ENCODE measurements around the gene COPE. TPM values are rescaled to one million over a fixed set of nuclear protein-coding genes. Genes with fewer than 3 reads are reported as not detected.

COPE gene
- total and polyA plus RNA-seq, 2 of the 4 experiments (the other 2 are of a cell fraction), result 347 to 461 TPM

DNA sequence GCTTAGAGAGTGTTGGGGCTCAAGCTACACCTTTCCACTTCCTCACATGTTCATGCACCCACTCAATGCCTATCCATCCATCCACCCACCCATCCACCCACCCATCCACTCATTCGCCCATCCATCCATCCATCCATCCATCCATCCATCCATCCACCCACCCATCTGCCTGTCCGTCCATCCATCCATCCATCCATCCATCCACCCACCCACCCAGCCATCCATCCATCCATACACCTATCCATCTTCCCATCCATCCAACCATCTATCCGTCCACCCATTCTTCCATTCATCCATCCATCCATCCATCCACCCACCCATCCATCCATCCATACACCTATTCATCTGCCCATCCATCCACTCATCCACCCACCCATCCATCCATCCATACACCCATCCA is 34.9 kb upstream of the COPE start:
- intact Hi-C loops (cut with micrococcal nuclease) (no loop called here), in situ Hi-C loops (cut with MboI; ENCODE audit: low sequenced_read_pairs) (no loop called here), dilution Hi-C loops (cut with HindIII; ENCODE audit: low sequenced_read_pairs, unreplicated experiment) (no loop called here)
- Histone ChIP-seq H3K18ac (ENCODE audit: low read depth, low read length) (no peak overlapping the region), H3K27me3 (ENCODE audit: control insufficient read depth, insufficient read depth, low read length) (0 out of 2 replicates have a peak, but pooled peaks cover 2% of the 10 kb centered on the region), H4K5ac (ENCODE audit: low read depth, low read length) (no peak overlapping the region), H2AFZ (replicated peaks; ENCODE audit: low read length, poor library complexity) (no peak overlapping the region), H2BK120ac (ENCODE audit: low read depth, low read length) (no peak overlapping the region), H2AK5ac (ENCODE audit: low read depth, low read length) (no peak overlapping the region), H4K91ac (ENCODE audit: insufficient read depth, low read depth, low read length) (no peak overlapping the region), H3K9me1 (ENCODE audit: insufficient read depth, low read length) (peaks cover 3% of the 10 kb centered on the region; the same call in 1 of the 2 replicates), H4K8ac (ENCODE audit: low read depth in 2 of 2, low read length in 2 of 2) (no peak overlapping the region), H3K14ac (replicated peaks; ENCODE audit: low read depth, low read length) (no peak overlapping the region), H3K56ac (ENCODE audit: extremely low read depth, insufficient read depth, low read length) (no peak overlapping the region), H2BK20ac (ENCODE audit: low read depth, low read length) (no peak overlapping the region), H3K79me1 (ENCODE audit: low read depth in 1 of 2, low read length in 2 of 2) (no peaks in the 10 kb centered on the region), H3K27ac (ENCODE audit: insufficient read depth, low read length) (no peak overlapping the region), H3K9ac (ENCODE audit: low read depth, low read length) (no peak overlapping the region), H3K4me2 (ENCODE audit: low read depth, low read length) (no peak overlapping the region), H3K23ac (ENCODE audit: low read depth, low read length) (no peak overlapping the region), H3K36me3 (ENCODE audit: control insufficient read depth, insufficient read depth, low read length) (no peaks in the 10 kb centered on the region), H3K4ac (ENCODE audit: low read depth, low read length) (no peak overlapping the region), H3K4me1 (ENCODE audit: control insufficient read depth, insufficient read depth, low read length) (no peaks in the 10 kb centered on the region), H3K4me3 (ENCODE audit: insufficient read depth, low read depth, low read length) (no peak overlapping the region), H2BK15ac (ENCODE audit: low read depth, low read length) (no peak overlapping the region), H2BK5ac (ENCODE audit: low read depth, low read length, poor library complexity, severe bottlenecking) (peak overlapping the region; percentile 50), H3K9me3 (ENCODE audit: control insufficient read depth, insufficient read depth, low read length) (no peaks in the 10 kb centered on the region), H2AK9ac (replicated peaks; ENCODE audit: low read depth, low read length, poor library complexity) (no peak overlapping the region), H4K20me1 (ENCODE audit: insufficient read depth, low read length) (no peaks in the 10 kb centered on the region; the same call in 1 of the 2 replicates)
- TF ChIP-seq CHD1 (IDR thresholded peaks at IDR 0.05; ENCODE audit: low read depth, low read length) (no peak), RFX5 (IDR thresholded peaks at IDR 0.05; ENCODE audit: low read depth, low read length) (no peak), BHLHE40 (IDR thresholded peaks at IDR 0.05; ENCODE audit: low read depth, low read length) (no peak), MAFK (IDR thresholded peaks at IDR 0.05; ENCODE audit: low read depth, low read length) (no peak), RCOR1 (IDR thresholded peaks at IDR 0.05; ENCODE audit: insufficient replicate concordance, low read length) (no peak), FOS (IDR thresholded peaks at IDR 0.05; ENCODE audit: low read depth, low read length) (no peak), USF2 (IDR thresholded peaks at IDR 0.05; ENCODE audit: low read depth, low read length) (no peak)
- BruUV-seq (replicated peaks), result no TSS peak
- CTCF ChIA-PET, result no interaction called here
- no peak for DNase-seq
- no peak for ATAC-seq (ENCODE audit: low read depth)
- WGBS, 2 experiments (ENCODE audit: extremely low coverage in 2 of 2, insufficient read length in 1 of 2), result 85 to 100% methylated on average over 1 to 3 of the region's 3 CpGs
- POLR2A ChIA-PET (ENCODE audit: unreplicated experiment), result interaction anchor here (0.5 kb wide), 1 partner anchor 12 kb away, joined by 7 read pairs; no protein-coding TSS in a partner anchor
